Measurements from ENCODE around the gene DYRK3. TPM values are rescaled to one million over a fixed set of nuclear protein-coding genes. Genes with fewer than 3 reads are reported as not detected.

Gene DYRK3
- total and polyA plus RNA-seq, 3 experiments from 2014 or later, result 11.0 to 11.7 TPM; not detected in 1

GRCh38 chr1:206685769-206686477 lies 50.6 kb downstream of the DYRK3 start:
- H3K4me3 Mint-ChIP-seq, result peak overlapping the region; percentile 99 to 100 (median 100)
- Histone ChIP-seq H3K36me3 (ENCODE audit: insufficient read depth, low read length) (no peaks in the 10 kb centered on the region), H3K27ac (ENCODE audit: low read depth, low read length) (peak overlapping the region; percentile 85), H3K4me3 (ENCODE audit: low read length) (peak overlapping the region; percentile 83), H3K4me1 (ENCODE audit: insufficient read depth, low read length) (peaks cover 52% of the 10 kb centered on the region), H3K27me3 (ENCODE audit: insufficient read depth, low read length, poor library complexity, severe bottlenecking) (no peaks in the 10 kb centered on the region), H3K9me3 (ENCODE audit: low read length) (no peaks in the 10 kb centered on the region)
- POLR2A ChIA-PET, result interaction anchor here (0.7 to 1.0 kb wide), 2 partner anchors 30 to 39 kb away, joined by 3 to 4 read pairs; no protein-coding TSS in a partner anchor
- H3K27me3 Mint-ChIP-seq, result peaks cover 3 to 4% of the 10 kb centered on the region in 2 donors
- no peaks in the 10 kb centered on the region for H3K9me3 Mint-ChIP-seq
- CTCF ChIA-PET, result no interaction called here
- H3K4me1 Mint-ChIP-seq, result peaks cover 50 to 56% (median 53%) of the 10 kb centered on the region in 3 donors
- peak overlapping the region; percentile 98 to 100 (median 100) for H3K27ac Mint-ChIP-seq
- H3K36me3 Mint-ChIP-seq, result peaks cover 0 to 26% (median 2%) of the 10 kb centered on the region in 3 donors
- DNase-seq, result peak in 4 of 5 donors; percentile 34 to 67 (median 50)

- H3K27ac Mint-ChIP-seq, result peak overlapping the region; percentile 98 to 100 (median 100)
- Histone ChIP-seq H3K4me1 (ENCODE audit: insufficient read depth, low read length) (peaks cover 57% of the 10 kb centered on the region), H3K9me3 (ENCODE audit: low read length) (no peaks in the 10 kb centered on the region), H3K27ac (ENCODE audit: low read depth, low read length) (peak overlapping the region; percentile 85), H3K4me3 (ENCODE audit: low read length) (peak overlapping the region; percentile 83), H3K27me3 (ENCODE audit: insufficient read depth, low read length, poor library complexity, severe bottlenecking) (no peaks in the 10 kb centered on the region), H3K36me3 (ENCODE audit: insufficient read depth, low read length) (no peaks in the 10 kb centered on the region)
- POLR2A ChIA-PET, result no interaction called here
- H3K4me3 Mint-ChIP-seq, result peak overlapping the region; percentile 99 to 100 (median 100)
- DNase-seq, result peak; percentile 15 to 57 (median 49)
- H3K27me3 Mint-ChIP-seq, result peaks cover 0 to 3% of the 10 kb centered on the region in 2 donors
- CTCF ChIA-PET, result interaction anchor here (3.0 kb wide), 1 partner anchor 29 kb away, joined by 6 read pairs; no protein-coding TSS in a partner anchor
- peaks cover 0 to 28% (median 2%) of the 10 kb centered on the region in 3 donors for H3K36me3 Mint-ChIP-seq
- peaks cover 58 to 63% (median 61%) of the 10 kb centered on the region in 3 donors for H3K4me1 Mint-ChIP-seq
- no peaks in the 10 kb centered on the region for H3K9me3 Mint-ChIP-seq
These were observed 51.3 kb downstream of the DYRK3 start for GRCh38 chr1:206686478-206687249.

GRCh38 chr1:206687251-206687914 lies 52.0 kb downstream of the DYRK3 start:
- peaks cover 64% of the 10 kb centered on the region for H3K4me1 ChIP-seq (ENCODE audit: insufficient read depth, low read length)
- peaks cover 0 to 3% of the 10 kb centered on the region in 2 donors for H3K27me3 Mint-ChIP-seq
- no peaks in the 10 kb centered on the region for H3K36me3 ChIP-seq (ENCODE audit: insufficient read depth, low read length)
- H3K27ac Mint-ChIP-seq, result peak overlapping the region; percentile 98 to 100 (median 100)
- no peak overlapping the region for H3K4me3 ChIP-seq (ENCODE audit: low read length)
- peak overlapping the region; percentile 99 to 100 (median 100) for H3K4me3 Mint-ChIP-seq
- POLR2A ChIA-PET, result no interaction called here
- no peaks in the 10 kb centered on the region for H3K9me3 Mint-ChIP-seq
- no peaks in the 10 kb centered on the region for H3K9me3 ChIP-seq (ENCODE audit: low read length)
- no peak for DNase-seq
- peaks cover 65 to 71% (median 68%) of the 10 kb centered on the region in 3 donors for H3K4me1 Mint-ChIP-seq
- H3K27me3 ChIP-seq (ENCODE audit: insufficient read depth, low read length, poor library complexity, severe bottlenecking), result no peaks in the 10 kb centered on the region
- H3K27ac ChIP-seq (ENCODE audit: low read depth, low read length), result peak overlapping the region; percentile 85
- CTCF ChIA-PET, result interaction anchor here (3.0 kb wide), 1 partner anchor 28 kb away, joined by 6 read pairs; no protein-coding TSS in a partner anchor
- peaks cover 0 to 34% (median 2%) of the 10 kb centered on the region in 3 donors for H3K36me3 Mint-ChIP-seq

GRCh38 chr1:206687915-206688442 lies 52.6 kb downstream of the DYRK3 start:
- peaks cover 0 to 39% (median 2%) of the 10 kb centered on the region in 3 donors for H3K36me3 Mint-ChIP-seq
- DNase-seq, result no peak
- Histone ChIP-seq H3K9me3 (ENCODE audit: low read length) (no peaks in the 10 kb centered on the region), H3K4me3 (ENCODE audit: low read length) (no peak overlapping the region), H3K4me1 (ENCODE audit: insufficient read depth, low read length) (peaks cover 69% of the 10 kb centered on the region), H3K27me3 (ENCODE audit: insufficient read depth, low read length, poor library complexity, severe bottlenecking) (no peaks in the 10 kb centered on the region), H3K36me3 (ENCODE audit: insufficient read depth, low read length) (no peaks in the 10 kb centered on the region), H3K27ac (ENCODE audit: low read depth, low read length) (no peak overlapping the region)
- H3K4me3 Mint-ChIP-seq, result peak overlapping the region; percentile 7 to 100 (median 99)
- no peaks in the 10 kb centered on the region for H3K9me3 Mint-ChIP-seq
- ChIA-PET POLR2A (interaction anchor here (0.5 kb wide), 1 partner anchor 42 kb away, joined by 4 read pairs; no protein-coding TSS in a partner anchor), CTCF (interaction anchor here (1.2 to 3.0 kb wide), 5 partner anchors 9 to 181 kb away, joined by 4 to 6 read pairs (median 4); partner anchors contain the start of gene RASSF5)
- H3K27ac Mint-ChIP-seq, result peak overlapping the region in 6 of 8 donors; percentile 4 to 100 (median 100)
- peaks cover 71 to 76% (median 74%) of the 10 kb centered on the region in 3 donors for H3K4me1 Mint-ChIP-seq
- H3K27me3 Mint-ChIP-seq, result peaks cover 0 to 3% of the 10 kb centered on the region in 2 donors

GRCh38 chr1:206690516-206690915 lies 55.2 kb downstream of the DYRK3 start:
- no peaks in the 10 kb centered on the region for H3K9me3 ChIP-seq (ENCODE audit: low read length)
- Mint-ChIP-seq H3K4me3 (peak overlapping the region in 3 of 7 donors; percentile 6 to 44 (median 30)), H3K36me3 (peaks cover 0 to 61% (median 2%) of the 10 kb centered on the region in 3 donors), H3K27me3 (no peaks in the 10 kb centered on the region), H3K9me3 (no peaks in the 10 kb centered on the region), H3K27ac (peak overlapping the region; percentile 8 to 100 (median 59)), H3K4me1 (peaks cover 86 to 93% (median 90%) of the 10 kb centered on the region in 3 donors)
- DNase-seq, result no peak
- no peak overlapping the region for H3K27ac ChIP-seq (ENCODE audit: low read depth, low read length)
- no peaks in the 10 kb centered on the region for H3K36me3 ChIP-seq (ENCODE audit: insufficient read depth, low read length)
- CTCF ChIA-PET, result interaction anchor here (0.6 to 2.0 kb wide), 7 partner anchors 11 to 145 kb away, joined by 3 to 7 read pairs (median 3); no protein-coding TSS in a partner anchor
- H3K4me1 ChIP-seq (ENCODE audit: insufficient read depth, low read length), result peaks cover 59% of the 10 kb centered on the region
- POLR2A ChIA-PET, result no interaction called here
- no peaks in the 10 kb centered on the region for H3K27me3 ChIP-seq (ENCODE audit: insufficient read depth, low read length, poor library complexity, severe bottlenecking)
- no peak overlapping the region for H3K4me3 ChIP-seq (ENCODE audit: low read length)

GRCh38 chr1:206691604-206692003 lies 56.3 kb downstream of the DYRK3 start:
- peaks cover 90 to 98% (median 95%) of the 10 kb centered on the region in 3 donors for H3K4me1 Mint-ChIP-seq
- H3K27me3 ChIP-seq (ENCODE audit: insufficient read depth, low read length, poor library complexity, severe bottlenecking), result no peaks in the 10 kb centered on the region
- H3K27me3 Mint-ChIP-seq, result no peaks in the 10 kb centered on the region
- ChIA-PET POLR2A (no interaction called here), CTCF (interaction anchor here (1.2 to 2.0 kb wide), 5 partner anchors 8 to 35 kb away, joined by 3 to 7 read pairs (median 4); no protein-coding TSS in a partner anchor)
- no peak overlapping the region for H3K27ac ChIP-seq (ENCODE audit: low read depth, low read length)
- no peaks in the 10 kb centered on the region for H3K36me3 ChIP-seq (ENCODE audit: insufficient read depth, low read length)
- no peaks in the 10 kb centered on the region for H3K9me3 ChIP-seq (ENCODE audit: low read length)
- peak overlapping the region in 6 of 8 donors; percentile 9 to 100 (median 32) for H3K27ac Mint-ChIP-seq
- H3K4me3 ChIP-seq (ENCODE audit: low read length), result no peak overlapping the region
- H3K4me3 Mint-ChIP-seq, result peak overlapping the region in 5 of 7 donors; percentile 16 to 57 (median 29)
- no peak for DNase-seq
- no peaks in the 10 kb centered on the region for H3K9me3 Mint-ChIP-seq
- peaks cover 58% of the 10 kb centered on the region for H3K4me1 ChIP-seq (ENCODE audit: insufficient read depth, low read length)
- peaks cover 0 to 63% (median 5%) of the 10 kb centered on the region in 3 donors for H3K36me3 Mint-ChIP-seq

- DNase-seq, result no peak
- H3K36me3 ChIP-seq (ENCODE audit: insufficient read depth, low read length), result peaks cover 6% of the 10 kb centered on the region
- peaks cover 91 to 98% (median 95%) of the 10 kb centered on the region in 3 donors for H3K4me1 Mint-ChIP-seq
- H3K36me3 Mint-ChIP-seq, result peaks cover 0 to 72% (median 5%) of the 10 kb centered on the region in 3 donors
- H3K27me3 ChIP-seq (ENCODE audit: insufficient read depth, low read length, poor library complexity, severe bottlenecking), result no peaks in the 10 kb centered on the region
- H3K9me3 ChIP-seq (ENCODE audit: low read length), result no peaks in the 10 kb centered on the region
- POLR2A ChIA-PET, result no interaction called here
- H3K9me3 Mint-ChIP-seq, result no peaks in the 10 kb centered on the region
- H3K27ac ChIP-seq (ENCODE audit: low read depth, low read length), result no peak overlapping the region
- peaks cover 50% of the 10 kb centered on the region for H3K4me1 ChIP-seq (ENCODE audit: insufficient read depth, low read length)
- no peak overlapping the region for H3K4me3 ChIP-seq (ENCODE audit: low read length)
- H3K4me3 Mint-ChIP-seq, result peak overlapping the region in 4 of 7 donors; percentile 13 to 67 (median 47)
- CTCF ChIA-PET, result interaction anchor here (0.9 to 1.7 kb wide), 3 partner anchors 9 to 219 kb away, joined by 4 read pairs; no protein-coding TSS in a partner anchor
- peak overlapping the region in 6 of 8 donors; percentile 18 to 77 (median 58) for H3K27ac Mint-ChIP-seq
- no peaks in the 10 kb centered on the region for H3K27me3 Mint-ChIP-seq
These were observed 57.7 kb downstream of the DYRK3 start for GRCh38 chr1:206693029-206693428.

Measured in CD8-positive, alpha-beta memory T cell (primary cell).